Esophagus muscularis mucosa (tissue), 4 donors: ENCODE data around the gene LRP1. TPM values are rescaled to one million over a fixed set of nuclear protein-coding genes. Genes with fewer than 3 reads are reported as not detected.

Source experiments
- DNase-seq: peaks from one replicate; pipeline ENCODE4 v3.0.0-alpha.2; 2017; ENCODE audit errors: extremely low spot score
- H3K27ac ChIP-seq, 4 donors: fragments of 200-600 bp; sonication (generic); replicated peaks in 1 of 4; 1 replicate in 3 of 4; 2 replicates in 1 of 4; pipeline ENCODE4 v1.5.1; 2016 to 2019; ENCODE audit warnings: mild to moderate bottlenecking in 1 of 4
- H3K27me3 ChIP-seq, 4 donors: fragments of 200-600 bp; sonication (generic); one replicate each; pipeline versions ENCODE4 v1.5.1 to v1.6.0; 2016 to 2019
- H3K36me3 ChIP-seq, 4 donors: fragments of 200-600 bp; sonication (generic); one replicate each; pipeline ENCODE4 v1.5.1; 2016 to 2019
- H3K4me1 ChIP-seq, 4 donors: fragments of 200-600 bp; sonication (generic); one replicate each; pipeline ENCODE4 v1.5.1; 2016 to 2019
- H3K4me3 ChIP-seq, 4 donors: fragments of 200-600 bp; sonication (generic); 1 replicate in 2 of 4; 2 replicates in 2 of 4; pipeline ENCODE4 v1.5.1; 2016 to 2019; ENCODE audit warnings: mild to moderate bottlenecking in 4 of 4, moderate library complexity in 1 of 4
- H3K9me3 ChIP-seq, 4 donors: fragments of 200-600 bp; sonication (generic); 1 replicate in 3 of 4; 2 replicates in 1 of 4; pipeline ENCODE4 v1.5.1; 2016 to 2019
- EP300 ChIP-seq: sonication (generic); formaldehyde crosslinking; IDR thresholded peaks from one replicate; pipeline ENCODE4 v1.6.1; 2017; ENCODE audit warnings: antibody characterized with exemption
- POLR2A ChIP-seq: fragments of 450-650 bp; IDR thresholded peaks from one replicate; pipeline ENCODE4 v1.6.1; 2017; ENCODE audit warnings: antibody characterized with exemption, moderate library complexity, mild to moderate bottlenecking, low read depth
- POLR2AphosphoS5 ChIP-seq, 2 donors: sonication (generic); formaldehyde crosslinking; IDR thresholded peaks; one replicate each; pipeline ENCODE4 v1.6.1; 2017; ENCODE audit warnings: antibody characterized with exemption in 2 of 2
- WGBS: methylation state at CpG from one replicate; pipeline ENCODE4 v1.1.5; 2018; 5-methylcytosine and 5-hydroxymethylcytosine counted together
- intact Hi-C: fragments of 100-400 bp; cut with DNase I; formaldehyde crosslinking; loops from one replicate; pipeline ENCODE4 v1.15.1; 2023
- total RNA-seq, 4 donors: library from RNA; depleted of rRNA; stranded (reverse); fragments of >200 nt; gene quantifications; one replicate each; pipeline versions ENCODE4 v1.1.0 to v1.2.1, GENCODE V29; 2016
- TF ChIP-seq, protein P1 (sequence below), 3 experiments: fragments of 200-600 bp in 2 of 3; fragments of 450-650 bp in 1 of 3; sonication (generic) in 2 of 3; IDR thresholded peaks; one replicate each; pipeline ENCODE4 v1.5.1; 2017 to 2019; ENCODE audit warnings: antibody characterized with exemption in 3 of 3, mild to moderate bottlenecking in 2 of 3, moderate library complexity in 1 of 3

The LRP1 gene
- total RNA-seq, 4 donors from 2014 or later, result 203 to 338 (median 250) TPM

DNA sequence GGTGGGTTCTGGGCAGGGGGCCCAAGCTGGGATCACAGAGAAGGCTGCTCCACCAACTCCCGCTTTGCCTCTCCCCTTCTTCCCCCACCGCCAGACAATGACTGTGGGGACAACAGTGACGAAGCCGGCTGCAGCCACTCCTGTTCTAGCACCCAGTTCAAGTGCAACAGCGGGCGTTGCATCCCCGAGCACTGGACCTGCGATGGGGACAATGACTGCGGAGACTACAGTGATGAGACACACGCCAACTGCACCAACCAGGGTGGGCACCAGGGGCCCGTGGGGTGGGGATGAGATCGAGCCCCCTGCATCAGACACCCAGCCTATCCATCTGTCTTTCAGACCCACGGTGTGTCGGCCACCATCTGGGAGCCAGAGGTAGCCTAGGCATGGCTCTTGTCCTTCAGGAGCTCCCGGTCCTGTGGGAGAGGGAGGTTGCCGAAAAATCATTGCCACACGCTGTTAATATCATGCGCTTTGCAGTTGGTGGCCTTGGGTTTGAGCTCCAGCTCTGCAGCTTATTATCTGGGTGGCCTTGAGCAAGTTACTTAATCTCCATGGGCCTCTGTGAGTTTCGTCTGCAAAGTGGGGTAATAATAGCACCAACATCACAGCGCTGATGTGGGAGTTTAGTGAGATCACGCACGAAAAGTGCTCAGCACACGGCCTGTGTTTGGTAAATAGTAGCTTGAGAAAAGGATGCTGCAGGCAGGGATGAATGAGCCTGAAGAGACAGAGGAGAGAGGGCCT, 40.9 kb downstream of the LRP1 start:
- no peak for DNase-seq
- intact Hi-C loops, result no loop called here
- no peak overlapping the region for H3K27ac ChIP-seq
- no peaks in the 10 kb centered on the region for H3K9me3 ChIP-seq
- H3K27me3 ChIP-seq, result no peaks in the 10 kb centered on the region
- peaks cover 32 to 88% (median 84%) of the 10 kb centered on the region in 4 donors for H3K36me3 ChIP-seq
- WGBS, result 90% methylated on average over 11 of the region's 23 CpGs
- peaks cover 0 to 12% (median 4%) of the 10 kb centered on the region in 4 donors for H3K4me1 ChIP-seq
- H3K4me3 ChIP-seq, result no peak overlapping the region
- TF ChIP-seq, protein P1, sequence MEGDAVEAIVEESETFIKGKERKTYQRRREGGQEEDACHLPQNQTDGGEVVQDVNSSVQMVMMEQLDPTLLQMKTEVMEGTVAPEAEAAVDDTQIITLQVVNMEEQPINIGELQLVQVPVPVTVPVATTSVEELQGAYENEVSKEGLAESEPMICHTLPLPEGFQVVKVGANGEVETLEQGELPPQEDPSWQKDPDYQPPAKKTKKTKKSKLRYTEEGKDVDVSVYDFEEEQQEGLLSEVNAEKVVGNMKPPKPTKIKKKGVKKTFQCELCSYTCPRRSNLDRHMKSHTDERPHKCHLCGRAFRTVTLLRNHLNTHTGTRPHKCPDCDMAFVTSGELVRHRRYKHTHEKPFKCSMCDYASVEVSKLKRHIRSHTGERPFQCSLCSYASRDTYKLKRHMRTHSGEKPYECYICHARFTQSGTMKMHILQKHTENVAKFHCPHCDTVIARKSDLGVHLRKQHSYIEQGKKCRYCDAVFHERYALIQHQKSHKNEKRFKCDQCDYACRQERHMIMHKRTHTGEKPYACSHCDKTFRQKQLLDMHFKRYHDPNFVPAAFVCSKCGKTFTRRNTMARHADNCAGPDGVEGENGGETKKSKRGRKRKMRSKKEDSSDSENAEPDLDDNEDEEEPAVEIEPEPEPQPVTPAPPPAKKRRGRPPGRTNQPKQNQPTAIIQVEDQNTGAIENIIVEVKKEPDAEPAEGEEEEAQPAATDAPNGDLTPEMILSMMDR (IDR thresholded peaks at IDR 0.05), result no peak
- TF ChIP-seq POLR2AphosphoS5 (IDR thresholded peaks at IDR 0.05), result no peak
- no peak for TF ChIP-seq POLR2A
- no peak for TF ChIP-seq EP300

DNA sequence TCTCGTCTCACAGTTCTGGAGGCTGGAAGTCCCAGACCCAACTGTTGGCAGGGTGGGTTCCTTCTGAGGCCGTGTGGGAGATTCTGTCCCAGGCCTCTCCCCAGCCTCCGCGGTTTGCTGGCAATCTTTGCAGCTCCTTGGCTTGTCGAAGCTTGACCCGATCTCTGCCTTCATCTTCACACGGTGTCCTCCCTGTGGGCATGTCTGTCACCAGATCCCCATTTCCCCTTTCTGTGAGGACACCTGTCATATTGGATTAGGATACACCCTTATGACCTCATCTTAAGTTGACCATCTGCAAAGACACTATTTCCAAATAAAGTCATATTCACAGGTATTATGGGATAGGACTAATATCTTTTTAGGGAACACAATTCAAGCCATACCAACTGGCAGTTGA, 41.7 kb downstream of the LRP1 start:
- 82% methylated on average over 7 of the region's 7 CpGs for WGBS
- H3K27ac ChIP-seq, result no peak overlapping the region
- DNase-seq, result no peak
- H3K4me3 ChIP-seq, result no peak overlapping the region
- TF ChIP-seq, protein P1 (IDR thresholded peaks at IDR 0.05), result no peak
- TF ChIP-seq POLR2A (no peak), EP300 (no peak), POLR2AphosphoS5 (IDR thresholded peaks at IDR 0.05) (no peak)
- H3K4me1 ChIP-seq, result peaks cover 0 to 13% (median 4%) of the 10 kb centered on the region in 4 donors
- intact Hi-C loops, result no loop called here
- H3K9me3 ChIP-seq, result no peaks in the 10 kb centered on the region
- peaks cover 32 to 88% (median 83%) of the 10 kb centered on the region in 4 donors for H3K36me3 ChIP-seq
- no peaks in the 10 kb centered on the region for H3K27me3 ChIP-seq

DNA sequence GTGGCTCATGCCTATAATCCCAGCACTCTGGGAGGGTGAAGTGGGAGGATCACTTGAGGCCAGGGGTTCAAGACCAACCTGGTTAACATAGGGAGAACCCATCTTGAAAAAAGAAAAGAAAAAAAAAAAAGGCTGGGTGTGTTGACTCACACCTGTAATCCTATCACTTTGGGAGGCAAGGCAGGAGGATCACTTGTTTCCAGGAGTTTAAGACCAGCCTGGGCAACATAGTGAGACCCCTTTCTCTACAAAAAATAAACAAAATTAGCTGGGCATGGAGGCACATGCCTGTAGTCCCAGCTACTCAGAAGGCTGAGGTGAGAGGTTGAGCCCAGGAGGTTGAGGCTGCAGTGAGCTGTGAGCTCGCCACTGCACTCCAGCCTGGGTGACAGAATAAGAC, 42.1 kb downstream of the LRP1 start:
- intact Hi-C loops, result no loop called here
- no peak for TF ChIP-seq EP300
- TF ChIP-seq POLR2A, result no peak
- no peak for TF ChIP-seq POLR2AphosphoS5 (IDR thresholded peaks at IDR 0.05)
- TF ChIP-seq, protein P1 (IDR thresholded peaks at IDR 0.05), result no peak

DNA sequence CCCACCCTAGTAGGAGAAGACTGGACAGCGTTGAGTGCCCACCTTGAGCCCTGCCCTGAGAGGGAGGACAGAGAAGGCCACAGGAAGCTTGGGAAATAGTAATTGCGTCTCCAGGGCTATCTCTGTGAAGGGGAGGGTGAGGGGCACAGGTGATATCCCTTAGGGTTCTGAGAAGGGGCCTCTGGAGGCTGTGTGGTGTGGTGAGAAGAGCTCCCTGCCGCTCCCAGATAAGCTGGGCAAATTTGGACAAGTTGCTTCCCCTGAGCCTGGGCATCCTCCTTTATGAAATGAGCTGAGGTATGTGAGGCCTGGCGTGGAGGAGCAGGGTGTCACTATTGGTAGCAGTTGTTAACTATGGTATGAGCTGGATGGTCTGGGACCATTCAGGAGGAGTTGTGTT, 42.6 kb downstream of the LRP1 start:
- no peak overlapping the region for H3K4me3 ChIP-seq
- H3K36me3 ChIP-seq, result peaks cover 25 to 88% (median 82%) of the 10 kb centered on the region in 4 donors
- no peak for TF ChIP-seq EP300
- TF ChIP-seq POLR2AphosphoS5 (IDR thresholded peaks at IDR 0.05), result no peak
- TF ChIP-seq POLR2A, result no peak
- TF ChIP-seq, protein P1 (IDR thresholded peaks at IDR 0.05), result no peak
- H3K27me3 ChIP-seq, result no peaks in the 10 kb centered on the region
- no peak for DNase-seq
- intact Hi-C loops, result no loop called here
- peak overlapping the region; percentile 22 to 39 (median 30) for H3K27ac ChIP-seq
- peaks cover 0 to 22% (median 13%) of the 10 kb centered on the region in 4 donors for H3K4me1 ChIP-seq
- no peaks in the 10 kb centered on the region for H3K9me3 ChIP-seq
- WGBS, result 83% methylated on average over 4 of the region's 4 CpGs

More for the DNA sequence above, 42.1 kb downstream of the LRP1 start:
- 91% methylated on average over 1 of the region's 1 CpG for WGBS
- Histone ChIP-seq H3K4me1 (peaks cover 0 to 17% (median 8%) of the 10 kb centered on the region in 4 donors), H3K27ac (no peak overlapping the region), H3K36me3 (peaks cover 31 to 88% (median 83%) of the 10 kb centered on the region in 4 donors), H3K4me3 (no peak overlapping the region), H3K27me3 (no peaks in the 10 kb centered on the region), H3K9me3 (no peaks in the 10 kb centered on the region)
- no peak for DNase-seq
